GM21529 (cell line): ENCODE measurements around the gene RBBP8NL.

Experiments
- ATAC-seq: cut with Tn5 transposase; IDR thresholded peaks from one replicate; pipeline ENCODE4 v1.9.1; 2021; ENCODE audit not compliant: unreplicated experiment

The RBBP8NL gene

GRCh38 chr20:62363920-62364851 lies 63.2 kb downstream of the RBBP8NL start:
- no peak for ATAC-seq

- no peak for ATAC-seq
These were observed 64.1 kb downstream of the RBBP8NL start for GRCh38 chr20:62362991-62363919.

- no peak for ATAC-seq
These were observed 64.8 kb downstream of the RBBP8NL start for GRCh38 chr20:62362590-62362940.

GRCh38 chr20:62361799-62362589 lies 65.3 kb downstream of the RBBP8NL start:
- no peak for ATAC-seq

- ATAC-seq: no peak
These were observed 66.2 kb downstream of the RBBP8NL start for GRCh38 chr20:62360854-62361798.
